GM23248 (cell line): ENCODE measurements around the gene AOPEP.

ENCODE experiments used
- EZH2 ChIP-seq: fragments of 200-600 bp; sonication (generic); IDR thresholded peaks from 2 replicates; pipeline ENCODE4 v1.6.1; 2018; ENCODE audit warnings: antibody characterized with exemption, mild to moderate bottlenecking; ENCODE audit not compliant: insufficient read depth, poor library complexity, severe bottlenecking
- EZH2phosphoT487 ChIP-seq: fragments of 200-600 bp; sonication (generic); IDR thresholded peaks from 2 replicates; pipeline ENCODE4 v1.6.1; 2018; ENCODE audit warnings: antibody characterized with exemption, moderate library complexity, mild to moderate bottlenecking, low read depth; ENCODE audit not compliant: insufficient read depth

DNA sequence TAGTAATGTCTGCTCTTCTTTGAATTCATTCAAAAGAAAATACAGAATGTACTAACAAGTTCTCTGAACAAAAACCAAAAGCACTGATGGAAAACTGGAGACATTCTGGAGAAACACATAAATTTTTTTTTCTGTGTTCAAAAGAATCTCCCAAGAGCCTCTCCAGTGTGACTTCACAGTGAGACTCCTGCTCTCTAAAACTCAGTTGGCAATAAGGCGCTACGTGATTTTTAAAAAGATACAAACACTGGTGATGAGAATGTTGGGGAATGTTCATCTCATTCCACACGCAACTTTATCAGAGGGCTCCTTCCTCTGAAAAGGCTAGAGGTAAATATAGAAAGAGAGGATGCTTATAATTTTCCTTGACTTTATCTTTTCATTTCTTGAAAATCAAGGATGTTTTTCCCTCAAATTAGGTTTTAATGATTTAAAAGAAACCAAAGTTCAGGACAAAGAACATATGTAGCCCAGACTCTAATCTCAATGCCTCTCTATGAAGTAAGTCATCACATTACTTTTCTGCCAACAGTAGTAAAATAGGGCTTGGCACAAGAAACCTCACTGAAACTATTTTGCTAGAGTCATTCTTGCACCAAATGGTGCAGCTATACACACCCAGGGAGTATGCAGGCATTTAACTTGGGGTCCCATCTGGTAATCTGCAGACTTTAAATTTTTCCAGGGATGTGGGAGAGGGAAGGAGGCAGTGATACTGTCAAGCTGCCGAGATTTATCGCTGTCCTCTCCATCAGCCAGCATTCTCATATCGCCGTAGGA, 12.9 kb upstream of the AOPEP start:
- no peak for TF ChIP-seq EZH2
- no peak for TF ChIP-seq EZH2phosphoT487
